H9 (cell line): ENCODE measurements around the gene TERT. TPM values are rescaled to one million over a fixed set of nuclear protein-coding genes. Genes with fewer than 3 reads are reported as not detected.
A peak's percentile ranks its signal among the peaks of the same experiment; 100 is the strongest.

Experiments
- DNase-seq: peaks from one replicate; pipeline ENCODE4 v3.0.0-alpha.2; 2017
- H2AFZ ChIP-seq: one replicate; pipeline ENCODE4 v1.6.1; 2013; ENCODE audit warnings: mild to moderate bottlenecking, low read length, control low read depth, moderate library complexity
- H2AK5ac ChIP-seq: 2 replicates; pipeline ENCODE4 v1.6.1; 2013; ENCODE audit warnings: low read length, control low read depth, mixed read lengths; ENCODE audit not compliant: insufficient read length
- H2BK120ac ChIP-seq: one replicate; pipeline ENCODE4 v1.6.1; 2013; ENCODE audit warnings: low read depth, mild to moderate bottlenecking, low read length, control low read depth, inconsistent platforms; ENCODE audit not compliant: poor library complexity, severe bottlenecking
- H2BK12ac ChIP-seq: 2 replicates; pipeline ENCODE4 v1.6.1; 2013; ENCODE audit warnings: low read length, control low read depth, mixed read lengths, low read depth; ENCODE audit not compliant: insufficient read length
- H2BK15ac ChIP-seq: 2 replicates; pipeline ENCODE4 v1.6.1; 2013; ENCODE audit warnings: low read depth, low read length, control low read depth
- H2BK20ac ChIP-seq: one replicate; pipeline ENCODE4 v1.6.1; 2013; ENCODE audit warnings: low read depth, mild to moderate bottlenecking, low read length, control low read depth, inconsistent platforms; ENCODE audit not compliant: poor library complexity, severe bottlenecking
- H2BK5ac ChIP-seq: 2 replicates; pipeline ENCODE4 v1.6.1; 2013; ENCODE audit warnings: low read length, control low read depth, mixed read lengths; ENCODE audit not compliant: insufficient read length
- H3K14ac ChIP-seq: 2 replicates; pipeline ENCODE4 v1.6.1; 2013; ENCODE audit warnings: low read length, control low read depth; ENCODE audit not compliant: insufficient read depth
- H3K18ac ChIP-seq: 2 replicates; pipeline ENCODE4 v1.6.1; 2013; ENCODE audit warnings: low read depth, mild to moderate bottlenecking, mixed read lengths, low read length, control low read depth; ENCODE audit not compliant: insufficient read length
- H3K23ac ChIP-seq: 2 replicates; pipeline ENCODE4 v1.6.1; 2013; ENCODE audit warnings: low read length, control low read depth, mixed read lengths, low read depth; ENCODE audit not compliant: insufficient read length
- H3K23me2 ChIP-seq: 2 replicates; pipeline ENCODE4 v1.6.1; 2013; ENCODE audit warnings: low read depth, mild to moderate bottlenecking, mixed read lengths, low read length, control low read depth; ENCODE audit not compliant: insufficient read length, poor library complexity, severe bottlenecking
- H3K27ac ChIP-seq: 2 replicates; pipeline ENCODE4 v1.5.1; 2013; ENCODE audit warnings: low read length, control low read depth, mixed read lengths, low read depth; ENCODE audit not compliant: insufficient read length
- H3K27me3 ChIP-seq: 2 replicates; pipeline ENCODE4 v1.6.1; 2013; ENCODE audit warnings: low read length, control low read depth, inconsistent platforms; ENCODE audit not compliant: insufficient read depth
- H3K4ac ChIP-seq: 2 replicates; pipeline ENCODE4 v1.6.1; 2013; ENCODE audit warnings: low read depth, mild to moderate bottlenecking, control low read depth, inconsistent platforms, low read length, moderate library complexity
- H3K4me1 ChIP-seq: 2 replicates; pipeline ENCODE4 v1.6.1; 2013; ENCODE audit warnings: low read length, control low read depth, inconsistent platforms; ENCODE audit not compliant: insufficient read depth
- H3K4me2 ChIP-seq: 2 replicates; pipeline ENCODE4 v1.6.1; 2013; ENCODE audit warnings: low read length, control low read depth, mixed read lengths; ENCODE audit not compliant: insufficient read length, insufficient read depth
- H3K56ac ChIP-seq: 2 replicates; pipeline ENCODE4 v1.6.1; 2013; ENCODE audit warnings: low read depth, mild to moderate bottlenecking, mixed read lengths, low read length, control low read depth; ENCODE audit not compliant: insufficient read length
- H3K79me1 ChIP-seq: 2 replicates; pipeline ENCODE4 v1.6.1; 2013; ENCODE audit warnings: low read depth, mild to moderate bottlenecking, moderate library complexity, low read length, control low read depth, inconsistent platforms; ENCODE audit not compliant: insufficient read depth, poor library complexity, severe bottlenecking
- H3K79me2 ChIP-seq: 2 replicates; pipeline ENCODE4 v1.6.1; 2013; ENCODE audit warnings: low read length, control low read depth, inconsistent platforms; ENCODE audit not compliant: insufficient read depth
- H3K9ac ChIP-seq: 2 replicates; pipeline ENCODE4 v1.6.1; 2013; ENCODE audit warnings: low read length, control low read depth, mixed read lengths; ENCODE audit not compliant: insufficient read length; ENCODE audit errors: extremely low read depth
- H3K9me3 ChIP-seq: one replicate; pipeline ENCODE4 v1.6.1; 2013; ENCODE audit warnings: low read depth, low read length, inconsistent platforms; ENCODE audit not compliant: control insufficient read depth
- H3T11ph ChIP-seq: one replicate; pipeline ENCODE4 v1.6.1; 2013; ENCODE audit warnings: mild to moderate bottlenecking, low read length, control low read depth, inconsistent platforms
- H4K20me1 ChIP-seq: one replicate; pipeline ENCODE4 v1.6.1; 2013; ENCODE audit not compliant: control insufficient read depth, insufficient read length, insufficient read depth
- H4K5ac ChIP-seq: 2 replicates; pipeline ENCODE4 v1.6.1; 2013; ENCODE audit warnings: low read depth, mild to moderate bottlenecking, mixed read lengths, low read length, control low read depth; ENCODE audit not compliant: insufficient read length
- H4K8ac ChIP-seq: replicated peaks from 2 replicates; pipeline ENCODE4 v1.6.1; 2013; ENCODE audit warnings: low read length, control low read depth, mixed read lengths, low read depth; ENCODE audit not compliant: insufficient read length
- H4K91ac ChIP-seq: 2 replicates; pipeline ENCODE4 v1.6.1; 2013; ENCODE audit warnings: low read depth, mild to moderate bottlenecking, moderate library complexity, mixed read lengths, low read length, control low read depth; ENCODE audit not compliant: insufficient read length
- H3K27ac Mint-ChIP-seq, 3 experiments: 2 replicates in 2 of 3; 3 replicates in 1 of 3; pipeline ENCODE4 v1.8.0; 2020 to 2021; ENCODE audit warnings: mixed read lengths in 3 of 3, mild to moderate bottlenecking in 1 of 3, moderate library complexity in 1 of 3
- H3K27me3 Mint-ChIP-seq: 2 replicates; pipeline ENCODE4 v1.8.0; 2021; ENCODE audit warnings: low read depth, mild to moderate bottlenecking, moderate library complexity, mixed read lengths
- H3K36me3 Mint-ChIP-seq, 3 experiments: 2 replicates in 2 of 3; 3 replicates in 1 of 3; pipeline ENCODE4 v1.8.0; 2020 to 2021; ENCODE audit warnings: low read depth in 3 of 3, mixed read lengths in 3 of 3; ENCODE audit not compliant: insufficient read depth in 1 of 3
- H3K4me1 Mint-ChIP-seq, 2 experiments: 2 replicates each; pipeline ENCODE4 v1.8.0; 2020; ENCODE audit warnings: mixed read lengths in 2 of 2
- H3K4me3 Mint-ChIP-seq, 2 experiments: 2 replicates in 1 of 2; 3 replicates in 1 of 2; pipeline ENCODE4 v1.8.0; 2020 to 2021; ENCODE audit warnings: mild to moderate bottlenecking in 2 of 2, mixed read lengths in 2 of 2, moderate library complexity in 1 of 2
- H3K9me3 Mint-ChIP-seq, 2 experiments: 2 replicates in 1 of 2; 3 replicates in 1 of 2; pipeline ENCODE4 v1.8.0; 2020; ENCODE audit warnings: mild to moderate bottlenecking in 2 of 2, mixed read lengths in 2 of 2, moderate library complexity in 1 of 2
- WGBS: extraction: QIAGEN DNeasy Blood & Tissue Kit; methylation state at CpG from one replicate; pipeline ENCODE4 v1.1.7; 2013; ENCODE audit warnings: missing lambda C conversion rate, low lambda C conversion rate, mixed read lengths; ENCODE audit not compliant: insufficient read length; ENCODE audit errors: extremely low coverage; 5-methylcytosine and 5-hydroxymethylcytosine counted together
- total RNA-seq: library from RNA; stranded (reverse); gene quantifications from 2 replicates; pipeline ENCODE4 v1.2.1, GENCODE V29; 2021
- TF ChIP-seq, protein P1 (sequence below): fragments of 200-600 bp; sonication (generic); conservative IDR thresholded peaks from 3 replicates; pipeline ENCODE4 v1.8.0; 2021; ENCODE audit warnings: antibody characterized with exemption, mild to moderate bottlenecking

The TERT gene
- total RNA-seq, 1 experiment from 2014 or later = 15.5 TPM

DNA sequence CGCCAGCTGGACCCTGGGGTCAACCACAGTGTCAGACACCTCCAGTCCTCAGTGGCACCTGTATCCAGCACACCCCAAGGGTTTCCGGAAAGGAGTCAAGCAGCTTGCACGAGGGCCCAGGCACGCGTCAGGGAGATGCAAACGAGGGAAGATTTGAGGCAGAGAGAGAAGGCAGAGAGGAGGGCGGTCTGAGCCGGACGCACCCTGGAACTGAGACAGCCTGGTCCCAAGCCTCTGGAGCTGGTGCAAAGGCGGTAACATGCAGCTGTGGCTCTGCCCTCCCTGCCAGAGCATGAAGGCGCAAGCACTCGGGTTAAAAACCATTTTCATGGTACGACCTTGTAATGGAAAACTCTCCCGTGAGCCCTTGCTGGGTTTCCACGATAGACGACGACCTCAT, 37.5 kb downstream of the TERT start:
- no peak for DNase-seq
- H2BK5ac ChIP-seq = no peak overlapping the region
- no peak overlapping the region for H3K4me2 ChIP-seq
- no peak overlapping the region for H3K18ac ChIP-seq
- Mint-ChIP-seq H3K9me3 (no peaks in the 10 kb centered on the region), H3K36me3 (peaks cover 0 to 5% (median 3%) of the 10 kb centered on the region in 3 experiments; a peak in 5 of 7 replicates), H3K27me3 (no peaks in the 10 kb centered on the region), H3K4me1 (peaks cover 3 to 7% of the 10 kb centered on the region in 2 experiments; a peak in 2 of 4 replicates), H3K4me3 (no peak overlapping the region), H3K27ac (peak overlapping the region in 2 of 3 experiments; percentile 13 to 85; a peak in 2 of 7 replicates)
- H4K20me1 ChIP-seq = no peaks in the 10 kb centered on the region
- no peak overlapping the region for H3K9ac ChIP-seq
- no peaks in the 10 kb centered on the region for H3K23me2 ChIP-seq
- no CpG with 5 or more reads among the region's 17 CpGs for WGBS
- H3K4me1 ChIP-seq = no peaks in the 10 kb centered on the region
- no peak overlapping the region for H4K91ac ChIP-seq
- no peaks in the 10 kb centered on the region for H3K79me1 ChIP-seq
- H3K14ac ChIP-seq = no peak overlapping the region
- no peak overlapping the region for H2BK120ac ChIP-seq
- H3T11ph ChIP-seq = no peak overlapping the region
- no peak overlapping the region for H2BK15ac ChIP-seq
- no peak overlapping the region for H2BK20ac ChIP-seq
- H3K79me2 ChIP-seq = no peaks in the 10 kb centered on the region
- peaks cover 10% of the 10 kb centered on the region for H3K9me3 ChIP-seq
- H4K5ac ChIP-seq = no peak overlapping the region
- no peak overlapping the region for H4K8ac ChIP-seq
- TF ChIP-seq, protein P1, sequence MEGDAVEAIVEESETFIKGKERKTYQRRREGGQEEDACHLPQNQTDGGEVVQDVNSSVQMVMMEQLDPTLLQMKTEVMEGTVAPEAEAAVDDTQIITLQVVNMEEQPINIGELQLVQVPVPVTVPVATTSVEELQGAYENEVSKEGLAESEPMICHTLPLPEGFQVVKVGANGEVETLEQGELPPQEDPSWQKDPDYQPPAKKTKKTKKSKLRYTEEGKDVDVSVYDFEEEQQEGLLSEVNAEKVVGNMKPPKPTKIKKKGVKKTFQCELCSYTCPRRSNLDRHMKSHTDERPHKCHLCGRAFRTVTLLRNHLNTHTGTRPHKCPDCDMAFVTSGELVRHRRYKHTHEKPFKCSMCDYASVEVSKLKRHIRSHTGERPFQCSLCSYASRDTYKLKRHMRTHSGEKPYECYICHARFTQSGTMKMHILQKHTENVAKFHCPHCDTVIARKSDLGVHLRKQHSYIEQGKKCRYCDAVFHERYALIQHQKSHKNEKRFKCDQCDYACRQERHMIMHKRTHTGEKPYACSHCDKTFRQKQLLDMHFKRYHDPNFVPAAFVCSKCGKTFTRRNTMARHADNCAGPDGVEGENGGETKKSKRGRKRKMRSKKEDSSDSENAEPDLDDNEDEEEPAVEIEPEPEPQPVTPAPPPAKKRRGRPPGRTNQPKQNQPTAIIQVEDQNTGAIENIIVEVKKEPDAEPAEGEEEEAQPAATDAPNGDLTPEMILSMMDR = no peak
- H3K27ac ChIP-seq = no peak overlapping the region
- no peak overlapping the region for H3K23ac ChIP-seq
- H2AK5ac ChIP-seq = no peak overlapping the region
- H3K27me3 ChIP-seq = no peaks in the 10 kb centered on the region
- H3K4ac ChIP-seq = no peak overlapping the region
- no peak overlapping the region for H2AFZ ChIP-seq
- H2BK12ac ChIP-seq = no peak overlapping the region
- no peak overlapping the region for H3K56ac ChIP-seq
